Activated T-cell treated with anti-CD3 and anti-CD28 coated beads, Interleukin-2, amount 50 U/mL, for 24 hours (primary cell): ENCODE results near the gene OR14I1.
"Not testable (repeated sequence)": the region's sequence is repeated elsewhere in the genome, so short reads cannot be mapped to it uniquely, and the experiment has no call there.

Experiments
- DNase-seq: peaks from one replicate; pipeline ENCODE4 v3.0.0-alpha.2; 2020
- H3K27ac Mint-ChIP-seq: 2 replicates; pipeline ENCODE4 v1.8.0; 2020; ENCODE audit warnings: mild to moderate bottlenecking, mixed read lengths
- H3K27me3 Mint-ChIP-seq: 2 replicates; pipeline ENCODE4 v1.8.0; 2020; ENCODE audit warnings: mixed read lengths
- H3K36me3 Mint-ChIP-seq: 2 replicates; pipeline ENCODE4 v1.8.0; 2020; ENCODE audit warnings: low read depth, mixed read lengths
- H3K4me1 Mint-ChIP-seq: 2 replicates; pipeline ENCODE4 v1.8.0; 2020; ENCODE audit warnings: low read depth, mixed read lengths
- H3K4me3 Mint-ChIP-seq: 2 replicates; pipeline ENCODE4 v1.8.0; 2020; ENCODE audit warnings: mild to moderate bottlenecking, moderate library complexity, mixed read lengths
- H3K9me3 Mint-ChIP-seq: 2 replicates; pipeline ENCODE4 v1.8.0; 2020; ENCODE audit warnings: mixed read lengths

The OR14I1 gene

GRCh38 chr1:248699099-248699498, 3.5 kb downstream of the OR14I1 start:
- Mint-ChIP-seq H3K36me3 (no peaks in the 10 kb centered on the region), H3K27ac (no peak overlapping the region), H3K27me3 (peaks cover 18% of the 10 kb centered on the region), H3K4me3 (no peak overlapping the region), H3K9me3 (no peaks in the 10 kb centered on the region), H3K4me1 (no peaks in the 10 kb centered on the region)
- no peak for DNase-seq

GRCh38 chr1:248697907-248698306, 4.7 kb downstream of the OR14I1 start:
- Mint-ChIP-seq H3K27me3 (peaks cover 18% of the 10 kb centered on the region), H3K36me3 (no peaks in the 10 kb centered on the region), H3K4me1 (no peaks in the 10 kb centered on the region), H3K4me3 (no peak overlapping the region), H3K27ac (no peak overlapping the region), H3K9me3 (no peaks in the 10 kb centered on the region)
- no peak for DNase-seq

- no peak for DNase-seq
- H3K4me1 Mint-ChIP-seq = no peaks in the 10 kb centered on the region
- H3K36me3 Mint-ChIP-seq = no peaks in the 10 kb centered on the region
- H3K4me3 Mint-ChIP-seq = no peak overlapping the region
- H3K27ac Mint-ChIP-seq = no peak overlapping the region
- H3K9me3 Mint-ChIP-seq = peaks cover 5% of the 10 kb centered on the region
- H3K27me3 Mint-ChIP-seq = peaks cover 23% of the 10 kb centered on the region
Measured at GRCh38 chr1:248696774-248697173, 5.8 kb downstream of the OR14I1 start.

GRCh38 chr1:248696261-248696660, 6.3 kb downstream of the OR14I1 start:
- no peaks in the 10 kb centered on the region for H3K36me3 Mint-ChIP-seq
- no peak overlapping the region for H3K27ac Mint-ChIP-seq
- DNase-seq = no peak
- H3K27me3 Mint-ChIP-seq = peaks cover 24% of the 10 kb centered on the region
- peaks cover 5% of the 10 kb centered on the region for H3K9me3 Mint-ChIP-seq
- H3K4me3 Mint-ChIP-seq = no peak overlapping the region
- no peaks in the 10 kb centered on the region for H3K4me1 Mint-ChIP-seq

- peaks cover 27% of the 10 kb centered on the region for H3K27me3 Mint-ChIP-seq
- no peak for DNase-seq
- no peaks in the 10 kb centered on the region for H3K36me3 Mint-ChIP-seq
- peaks cover 6% of the 10 kb centered on the region for H3K9me3 Mint-ChIP-seq
- H3K4me1 Mint-ChIP-seq = no peaks in the 10 kb centered on the region
- no peak overlapping the region for H3K4me3 Mint-ChIP-seq
- H3K27ac Mint-ChIP-seq = no peak overlapping the region
Measured at GRCh38 chr1:248695451-248696132, 7.0 kb downstream of the OR14I1 start.

DNA sequence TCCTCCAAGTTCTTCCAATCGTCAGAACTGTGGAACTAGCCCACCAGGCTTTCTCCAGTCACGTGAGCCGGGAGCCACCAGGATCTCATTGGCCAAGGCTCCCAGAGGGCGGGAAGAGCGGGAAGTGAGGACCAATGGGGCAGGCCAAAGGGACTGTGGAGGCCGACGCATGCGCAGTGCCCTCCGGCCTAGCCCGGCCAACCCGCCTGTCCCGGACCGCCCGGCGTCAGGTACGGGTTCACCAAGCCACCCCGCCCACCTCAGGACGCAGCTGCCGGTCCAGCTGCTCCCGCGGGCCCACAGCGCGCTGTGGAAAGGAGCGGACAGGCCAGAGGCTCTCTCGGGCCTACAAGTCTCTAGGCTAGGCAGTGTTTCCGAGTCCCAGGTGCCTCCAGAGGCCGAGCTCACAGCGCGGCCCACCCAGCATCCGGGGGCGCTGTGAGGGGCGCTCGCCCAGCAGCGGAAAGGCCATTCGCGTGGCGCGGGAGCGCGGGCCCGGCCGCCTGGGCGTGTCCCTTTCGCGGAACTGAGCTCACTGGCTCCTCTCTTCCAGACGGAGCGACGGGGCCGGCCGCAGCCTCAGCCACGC, 10.9 kb downstream of the OR14I1 start:
- Mint-ChIP-seq H3K4me3 (no peak overlapping the region), H3K27me3 (peaks cover 16% of the 10 kb centered on the region), H3K9me3 (peaks cover 6% of the 10 kb centered on the region), H3K27ac (no peak overlapping the region), H3K4me1 (peaks cover 5% of the 10 kb centered on the region), H3K36me3 (no peaks in the 10 kb centered on the region)
- no peak for DNase-seq

- H3K27me3 Mint-ChIP-seq = peaks cover 14% of the 10 kb centered on the region
- H3K4me3 Mint-ChIP-seq = no peak overlapping the region
- DNase-seq = no peak
- H3K36me3 Mint-ChIP-seq = no peaks in the 10 kb centered on the region
- peaks cover 6% of the 10 kb centered on the region for H3K9me3 Mint-ChIP-seq
- H3K27ac Mint-ChIP-seq = no peak overlapping the region
- H3K4me1 Mint-ChIP-seq = peaks cover 8% of the 10 kb centered on the region
Measured at GRCh38 chr1:248688527-248689298, 13.9 kb downstream of the OR14I1 start.

DNA sequence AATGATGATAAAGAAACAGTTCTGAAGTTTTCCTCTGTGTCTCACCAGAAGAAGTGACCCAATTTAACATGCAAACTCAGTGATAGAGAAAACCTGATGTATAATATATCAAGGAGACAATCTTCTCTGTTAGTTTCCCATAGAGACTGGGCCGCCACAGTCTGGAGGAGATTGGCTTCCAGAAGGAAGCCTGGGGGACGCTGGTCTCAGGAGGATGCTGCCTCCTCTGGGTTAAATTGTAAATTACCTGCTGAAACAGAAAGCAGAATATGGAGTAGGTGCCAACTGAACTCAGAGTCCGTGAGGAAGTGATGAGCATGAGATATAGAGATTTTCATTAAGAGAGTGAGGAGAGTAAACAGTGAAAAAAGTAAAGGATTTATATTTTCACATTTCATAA, 15.8 kb downstream of the OR14I1 start:
- peaks cover 12% of the 10 kb centered on the region for H3K27me3 Mint-ChIP-seq
- H3K36me3 Mint-ChIP-seq = no peaks in the 10 kb centered on the region
- H3K9me3 Mint-ChIP-seq = peaks cover 2% of the 10 kb centered on the region
- DNase-seq = no peak
- no peak overlapping the region for H3K27ac Mint-ChIP-seq
- H3K4me3 Mint-ChIP-seq = no peak overlapping the region
- H3K4me1 Mint-ChIP-seq = peaks cover 8% of the 10 kb centered on the region

DNA sequence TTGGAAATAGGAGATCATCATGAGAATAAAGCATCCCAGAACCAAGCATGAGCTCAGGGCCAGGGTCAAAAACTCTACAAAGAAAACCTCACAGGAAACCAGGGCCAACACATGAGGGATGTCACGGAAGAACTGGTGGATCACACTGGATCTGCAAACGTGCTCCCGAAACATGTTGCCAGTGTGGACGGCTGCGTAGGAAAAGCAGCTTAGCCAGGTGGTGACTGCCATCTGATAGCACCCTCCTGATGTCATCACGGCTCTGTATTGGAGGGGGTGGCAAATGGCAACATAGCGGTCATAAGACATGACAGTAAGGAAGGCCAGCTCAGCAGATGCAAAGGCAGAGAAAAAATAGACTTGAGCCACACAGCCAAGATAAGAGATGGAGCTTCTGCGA, 20.9 kb downstream of the OR14I1 start:
- peaks cover 4% of the 10 kb centered on the region for H3K4me1 Mint-ChIP-seq
- H3K27me3 Mint-ChIP-seq = peaks cover 8% of the 10 kb centered on the region
- no peaks in the 10 kb centered on the region for H3K36me3 Mint-ChIP-seq
- no peak overlapping the region for H3K4me3 Mint-ChIP-seq
- H3K9me3 Mint-ChIP-seq = no peaks in the 10 kb centered on the region
- H3K27ac Mint-ChIP-seq = no peak overlapping the region
- DNase-seq = no peak

GRCh38 chr1:248670003-248670402, 32.6 kb downstream of the OR14I1 start:
- peaks cover 6% of the 10 kb centered on the region for H3K9me3 Mint-ChIP-seq
- DNase-seq = no peak

DNA sequence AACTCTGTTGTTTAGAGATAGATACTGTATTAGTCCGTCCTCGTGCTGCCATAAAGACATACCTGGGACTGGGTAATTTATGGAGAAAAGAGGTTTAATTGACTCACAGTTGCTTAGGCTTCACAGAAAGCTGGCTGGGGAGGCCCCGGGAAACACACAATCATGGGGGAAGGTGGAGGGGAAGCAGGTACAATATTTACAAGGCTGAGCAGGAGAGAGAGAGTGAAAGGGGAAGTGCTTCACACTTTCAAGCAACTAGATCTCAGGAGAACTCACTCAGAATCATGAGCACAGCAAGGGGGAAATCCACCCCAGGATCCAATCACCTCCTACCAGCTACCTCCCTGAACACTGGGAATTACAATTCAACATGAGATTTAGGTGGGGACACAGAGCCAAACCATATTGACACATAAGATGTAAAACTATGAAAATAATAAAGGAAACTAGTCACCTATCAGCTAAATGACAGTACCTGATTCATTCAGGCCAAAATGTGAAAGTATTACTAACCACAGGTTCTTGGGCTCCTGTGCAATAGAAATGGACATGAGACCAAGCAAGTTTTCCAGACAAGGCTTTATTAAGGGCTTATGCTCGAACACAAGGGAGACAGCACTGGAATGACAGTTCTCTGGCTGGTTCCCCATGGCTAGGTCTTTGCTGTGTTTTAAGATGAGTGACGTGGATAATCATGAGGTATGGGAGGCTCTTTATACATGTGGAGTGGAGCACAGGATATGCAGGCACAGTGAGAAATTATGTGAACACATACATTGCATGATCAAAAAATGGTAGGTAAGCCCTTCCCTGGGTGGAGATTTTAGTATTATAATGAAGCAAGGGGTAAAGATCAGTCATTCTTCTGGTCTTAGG, 38.9 kb downstream of the OR14I1 start:
- not testable (repeated sequence) for H3K27me3 Mint-ChIP-seq, H3K27ac Mint-ChIP-seq, H3K4me1 Mint-ChIP-seq, H3K36me3 Mint-ChIP-seq, H3K9me3 Mint-ChIP-seq, H3K4me3 Mint-ChIP-seq, DNase-seq

More at GRCh38 chr1:248670003-248670402, 32.6 kb downstream of the OR14I1 start:
- H3K36me3 Mint-ChIP-seq = no peaks in the 10 kb centered on the region
- no peak overlapping the region for H3K4me3 Mint-ChIP-seq
- H3K4me1 Mint-ChIP-seq = no peaks in the 10 kb centered on the region
- no peak overlapping the region for H3K27ac Mint-ChIP-seq
- H3K27me3 Mint-ChIP-seq = peaks cover 5% of the 10 kb centered on the region

- H3K27ac Mint-ChIP-seq, H3K4me3 Mint-ChIP-seq, H3K27me3 Mint-ChIP-seq, H3K9me3 Mint-ChIP-seq, H3K4me1 Mint-ChIP-seq, H3K36me3 Mint-ChIP-seq, DNase-seq: not testable (repeated sequence)
Measured at GRCh38 chr1:248656797-248657196, 45.8 kb downstream of the OR14I1 start.

DNA sequence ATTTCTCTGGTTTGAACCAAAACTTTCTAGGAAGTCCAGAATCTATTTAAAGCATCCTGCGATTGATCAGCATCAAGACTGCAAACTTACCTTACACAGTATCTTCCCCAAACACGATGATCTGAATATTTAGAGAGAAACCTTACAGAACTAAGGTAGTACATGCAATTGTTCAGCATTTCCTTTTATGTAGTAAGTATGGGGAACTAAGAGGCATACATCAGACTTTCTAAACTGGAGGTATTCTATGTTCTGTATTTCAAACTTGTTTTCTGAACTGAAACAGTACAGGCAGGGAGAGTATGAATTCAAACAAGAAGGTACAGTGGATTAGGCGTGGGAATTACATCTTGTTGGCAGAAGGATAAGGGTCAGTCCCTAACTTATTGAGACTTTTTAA, 47.2 kb downstream of the OR14I1 start, which contains the start of gene OR2T27:
Gene OR2T27 (minus strand): TSS at position 175 of the 400 bp plus-strand sequence. CDS start 4,644 bp downstream, outside the sequence.
- H3K27ac Mint-ChIP-seq, DNase-seq, H3K9me3 Mint-ChIP-seq, H3K36me3 Mint-ChIP-seq, H3K4me1 Mint-ChIP-seq, H3K27me3 Mint-ChIP-seq, H3K4me3 Mint-ChIP-seq: not testable (repeated sequence)
